Astrocyte of the cerebellum (primary cell): ENCODE results near the gene DYNC1I1.

ENCODE experiments used
- DNase-seq: peaks from one replicate; pipeline ENCODE4 v3.0.0-alpha.2; 2011; ENCODE audit warnings: low read depth
- H3K4me3 ChIP-seq: 2 replicates; pipeline ENCODE4 v1.5.1; 2011; ENCODE audit warnings: mild to moderate bottlenecking, low read depth, low read length, moderate library complexity
- CTCF ChIP-seq: IDR thresholded peaks from 2 replicates; pipeline ENCODE4 v1.5.1; 2012; ENCODE audit warnings: low read length, low read depth, moderate library complexity, mild to moderate bottlenecking; ENCODE audit errors: missing control alignments
- in situ Hi-C: cut with HindIII; loops from 2 replicates; pipeline ENCODE4 v1.10.0; 2017; ENCODE audit warnings: low sequenced_read_pairs

DYNC1I1 gene

GRCh38 chr7:96034940-96035727, 262.8 kb downstream of the DYNC1I1 start:
- H3K4me3 ChIP-seq, result no peak overlapping the region
- TF ChIP-seq CTCF, result no peak
- peak; percentile 6 for DNase-seq
- in situ Hi-C loops, result no loop called here

DNA sequence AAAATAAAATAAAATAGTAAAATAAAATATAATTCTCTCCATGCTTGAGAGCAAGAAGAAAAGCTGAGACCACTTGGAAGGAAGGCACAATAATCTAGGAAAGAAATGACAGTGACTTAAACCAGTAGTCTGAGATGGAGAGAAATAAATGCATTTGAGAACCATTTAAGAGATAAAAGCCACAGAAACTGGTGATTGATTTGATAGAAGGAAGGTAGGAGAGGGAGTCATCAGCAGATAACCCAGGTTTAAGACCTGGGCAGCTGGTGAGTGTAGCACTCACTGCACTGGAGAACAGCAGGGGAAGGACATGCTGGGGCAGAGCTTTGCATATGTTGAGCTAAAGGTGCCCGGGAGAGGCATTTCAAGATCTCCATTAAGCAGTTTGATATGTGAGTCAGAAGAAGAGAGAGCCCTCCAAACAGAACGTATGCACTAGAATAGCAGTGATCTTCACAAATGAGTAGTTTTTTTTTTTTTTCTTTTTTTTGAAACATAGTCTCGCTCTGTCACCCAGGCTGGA, 268.0 kb downstream of the DYNC1I1 start:
- no peak overlapping the region for H3K4me3 ChIP-seq
- no peak for TF ChIP-seq CTCF
- in situ Hi-C loops, result no loop called here
- DNase-seq, result no peak

DNA sequence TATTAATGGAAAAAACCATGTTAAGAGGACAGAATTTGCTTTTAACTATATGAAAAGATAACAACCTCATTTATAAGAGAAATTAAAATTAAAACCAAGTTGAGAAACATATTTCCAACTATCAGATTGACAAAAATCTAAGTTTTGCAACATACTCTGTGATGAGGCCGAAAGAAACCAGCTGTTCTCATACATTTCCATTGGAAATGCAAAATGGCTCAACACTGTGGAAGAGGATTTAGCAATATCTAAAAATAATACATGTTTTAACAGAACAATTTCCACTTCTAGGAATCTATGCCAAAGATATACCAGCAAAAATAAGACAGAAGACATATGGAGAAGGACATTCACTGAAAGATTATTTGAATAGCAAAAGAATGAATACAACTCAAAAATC, 268.8 kb downstream of the DYNC1I1 start:
- TF ChIP-seq CTCF, result no peak
- in situ Hi-C loops, result no loop called here

GRCh38 chr7:96045181-96045580, 272.8 kb downstream of the DYNC1I1 start:
- in situ Hi-C loops, result no loop called here
- no peak for TF ChIP-seq CTCF
- no peak overlapping the region for H3K4me3 ChIP-seq
- no peak for DNase-seq

More for the DNA sequence above, 268.8 kb downstream of the DYNC1I1 start:
- no peak for DNase-seq
- no peak overlapping the region for H3K4me3 ChIP-seq

DNA sequence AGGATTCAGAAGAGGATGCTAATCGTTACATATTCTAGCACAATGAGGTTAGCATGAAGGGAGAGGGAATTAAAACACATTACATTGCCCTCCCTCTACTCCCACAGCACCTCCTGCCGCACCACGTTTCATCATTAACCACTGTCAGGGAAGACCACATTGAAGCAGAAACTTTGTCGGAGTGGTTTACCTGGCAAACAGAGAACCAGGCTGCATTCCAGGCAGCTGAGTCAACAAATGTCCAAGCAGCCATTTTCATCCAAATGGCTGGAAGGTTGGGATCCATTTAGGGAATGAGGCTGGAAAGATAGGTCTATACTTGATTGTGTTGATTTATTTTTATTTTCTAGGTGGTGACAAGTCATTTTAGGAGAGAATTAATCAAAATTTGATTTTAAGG, 273.6 kb downstream of the DYNC1I1 start:
- in situ Hi-C loops, result no loop called here
- no peak overlapping the region for H3K4me3 ChIP-seq
- no peak for DNase-seq
- TF ChIP-seq CTCF, result no peak

GRCh38 chr7:96052289-96052688, 279.9 kb downstream of the DYNC1I1 start:
- no peak overlapping the region for H3K4me3 ChIP-seq
- in situ Hi-C loops, result no loop called here
- DNase-seq, result no peak
- no peak for TF ChIP-seq CTCF
